ENCODE measurements around the gene FKBP6. TPM values are rescaled to one million over a fixed set of nuclear protein-coding genes. Genes with fewer than 3 reads are reported as not detected.

The FKBP6 gene
- total and polyA plus RNA-seq, 9 of the 15 experiments (the other 6 are each of a cell fraction or from before 2014, with no cell fraction given) = not detected

GRCh38 chr7:73359306-73359705, 31.3 kb downstream of the FKBP6 start:
- Histone ChIP-seq H3K9me1 (ENCODE audit: control insufficient read depth, insufficient read depth, low read length) (no peaks in the 10 kb centered on the region), H3K27ac (ENCODE audit: extremely low read depth, low read depth, low read length) (no peak overlapping the region), H3K9ac (ENCODE audit: insufficient read depth in 1 of 2, low read depth in 2 of 2, low read length in 2 of 2) (peak overlapping the region in 1 of 2 experiments; percentile 56; a peak in 1 of 4 replicates), H3K9me3 (replicated peaks; ENCODE audit: control insufficient read depth, insufficient read depth, low read depth, low read length) (peaks cover 2% of the 10 kb centered on the region; the same call in 1 of the 2 replicates), H4K20me1 (replicated peaks; ENCODE audit: control insufficient read depth, insufficient read depth, low read length) (0 out of 2 replicates have a peak, but pooled peaks cover 9% of the 10 kb centered on the region), H3K4me1 (replicated peaks in 1 of 2; ENCODE audit: control insufficient read depth in 2 of 2, insufficient read depth in 2 of 2, low read length in 2 of 2) (peaks cover 0 to 22% of the 10 kb centered on the region in 2 experiments; a peak in 4 of 5 replicates), H3K79me2 (ENCODE audit: control insufficient read depth, insufficient read depth, low read length) (no peaks in the 10 kb centered on the region), H3K36me3 (ENCODE audit: control insufficient read depth, insufficient read depth, low read length) (no peaks in the 10 kb centered on the region), H3K27me3 (ENCODE audit: control insufficient read depth in 2 of 2, insufficient read depth in 2 of 2, low read length in 2 of 2) (peaks cover 57 to 73% of the 10 kb centered on the region in 2 experiments), H3K4me2 (ENCODE audit: insufficient read depth, low read length) (no peak overlapping the region), H3K4me3 (no peak overlapping the region), H2AFZ (ENCODE audit: low read depth, low read length) (no peak overlapping the region)
- TF ChIP-seq ZZZ3 (IDR thresholded peaks at IDR 0.05) (no peak), SIX5 (IDR thresholded peaks at IDR 0.05; ENCODE audit: borderline replicate concordance in 1 of 2, insufficient read depth in 1 of 2, low read depth in 1 of 2, low read length in 2 of 2) (no peak), ZNF707 (CRISPR knock-in tag; conservative IDR thresholded peaks at IDR 0.05) (no peak)
- POLR2A ChIA-PET = interaction anchor here (2.4 kb wide), 1 partner anchor 12 kb away, joined by 14 read pairs; no protein-coding TSS in a partner anchor
- 12% methylated on average over 10 of the region's 11 CpGs for WGBS (ENCODE audit: insufficient coverage, low coverage, missing lambda C conversion rate)
- FAIRE-seq = no peak
- intact Hi-C loops (cut with micrococcal nuclease) (no loop called here), in situ Hi-C loops (cut with MboI) (no loop called here)
- BruUV-seq (replicated peaks) = no TSS peak
- ATAC-seq = no peak
- CTCF ChIA-PET (ENCODE audit: low intra/inter-chr PET ratio) = no interaction called here
- DNase-seq (ENCODE audit: extremely low read depth in 1 of 4, low spot score in 3 of 4) = no peak

GRCh38 chr7:73359746-73360375, 31.9 kb downstream of the FKBP6 start:
- DNase-seq (ENCODE audit: extremely low read depth in 1 of 4, low spot score in 3 of 4) (no peak), FAIRE-seq (no peak), ATAC-seq (no peak)
- H3K27me3 ChIP-seq (ENCODE audit: control insufficient read depth in 2 of 2, insufficient read depth in 2 of 2, low read length in 2 of 2) = peaks cover 58 to 73% of the 10 kb centered on the region in 2 experiments
- H3K4me3 ChIP-seq = no peak overlapping the region
- no peak overlapping the region for H3K27ac ChIP-seq (ENCODE audit: extremely low read depth, low read depth, low read length)
- H3K4me1 ChIP-seq (replicated peaks in 1 of 2; ENCODE audit: control insufficient read depth in 2 of 2, insufficient read depth in 2 of 2, low read length in 2 of 2) = peaks cover 0 to 24% of the 10 kb centered on the region in 2 experiments; a peak in 4 of 5 replicates
- peak overlapping the region in 1 of 2 experiments; percentile 61; a peak in 1 of 4 replicates for H3K9ac ChIP-seq (ENCODE audit: insufficient read depth in 1 of 2, low read depth in 2 of 2, low read length in 2 of 2)
- ChIA-PET CTCF (ENCODE audit: low intra/inter-chr PET ratio) (no interaction called here), POLR2A (no interaction called here)
- intact Hi-C loops (cut with micrococcal nuclease) (no loop called here), in situ Hi-C loops (cut with MboI) (no loop called here)
- H3K9me3 ChIP-seq (replicated peaks; ENCODE audit: control insufficient read depth, insufficient read depth, low read depth, low read length) = peaks cover 2% of the 10 kb centered on the region; the same call in 1 of the 2 replicates
- no TSS peak for BruUV-seq (replicated peaks)
- no peak overlapping the region for H2AFZ ChIP-seq (ENCODE audit: low read depth, low read length)
- H3K79me2 ChIP-seq (ENCODE audit: control insufficient read depth, insufficient read depth, low read length) = no peaks in the 10 kb centered on the region
- 0 out of 2 replicates have a peak, but pooled peaks cover 9% of the 10 kb centered on the region for H4K20me1 ChIP-seq (replicated peaks; ENCODE audit: control insufficient read depth, insufficient read depth, low read length)
- H3K4me2 ChIP-seq (ENCODE audit: insufficient read depth, low read length) = no peak overlapping the region
- H3K9me1 ChIP-seq (ENCODE audit: control insufficient read depth, insufficient read depth, low read length) = no peaks in the 10 kb centered on the region
- 11% methylated on average over 13 of the region's 13 CpGs for WGBS (ENCODE audit: insufficient coverage, low coverage, missing lambda C conversion rate)
- H3K36me3 ChIP-seq (ENCODE audit: control insufficient read depth, insufficient read depth, low read length) = no peaks in the 10 kb centered on the region
- TF ChIP-seq TCF3 (CRISPR knock-in tag; IDR thresholded peaks at IDR 0.05) = no peak
- no peak for TF ChIP-seq MYNN (IDR thresholded peaks at IDR 0.05)
- no peak for TF ChIP-seq MYNN (CRISPR knock-in tag; IDR thresholded peaks at IDR 0.05)
- no peak for TF ChIP-seq FOXO4 (CRISPR knock-in tag; IDR thresholded peaks at IDR 0.05)
- no peak for TF ChIP-seq E2F5 (CRISPR knock-in tag; IDR thresholded peaks at IDR 0.05)
- TF ChIP-seq PCBP2 (IDR thresholded peaks at IDR 0.05; ENCODE audit: low read depth, low read length, poor library complexity, severe bottlenecking) = no peak
- no peak for TF ChIP-seq ZNF830 (CRISPR knock-in tag; IDR thresholded peaks at IDR 0.05)
- TF ChIP-seq HMG20A (CRISPR knock-in tag; conservative IDR thresholded peaks at IDR 0.05) = no peak
- no peak for TF ChIP-seq ZBTB34 (CRISPR knock-in tag; IDR thresholded peaks at IDR 0.05)
